GM12801 (cell line): ENCODE results near the gene KLHL11.

Source experiments
- TF ChIP-seq, protein P1 (sequence below): IDR thresholded peaks from one replicate; pipeline ENCODE4 v1.5.1; 2011; ENCODE audit warnings: control low read depth; ENCODE audit not compliant: insufficient read length; ENCODE audit errors: extremely low read depth

Gene KLHL11

DNA sequence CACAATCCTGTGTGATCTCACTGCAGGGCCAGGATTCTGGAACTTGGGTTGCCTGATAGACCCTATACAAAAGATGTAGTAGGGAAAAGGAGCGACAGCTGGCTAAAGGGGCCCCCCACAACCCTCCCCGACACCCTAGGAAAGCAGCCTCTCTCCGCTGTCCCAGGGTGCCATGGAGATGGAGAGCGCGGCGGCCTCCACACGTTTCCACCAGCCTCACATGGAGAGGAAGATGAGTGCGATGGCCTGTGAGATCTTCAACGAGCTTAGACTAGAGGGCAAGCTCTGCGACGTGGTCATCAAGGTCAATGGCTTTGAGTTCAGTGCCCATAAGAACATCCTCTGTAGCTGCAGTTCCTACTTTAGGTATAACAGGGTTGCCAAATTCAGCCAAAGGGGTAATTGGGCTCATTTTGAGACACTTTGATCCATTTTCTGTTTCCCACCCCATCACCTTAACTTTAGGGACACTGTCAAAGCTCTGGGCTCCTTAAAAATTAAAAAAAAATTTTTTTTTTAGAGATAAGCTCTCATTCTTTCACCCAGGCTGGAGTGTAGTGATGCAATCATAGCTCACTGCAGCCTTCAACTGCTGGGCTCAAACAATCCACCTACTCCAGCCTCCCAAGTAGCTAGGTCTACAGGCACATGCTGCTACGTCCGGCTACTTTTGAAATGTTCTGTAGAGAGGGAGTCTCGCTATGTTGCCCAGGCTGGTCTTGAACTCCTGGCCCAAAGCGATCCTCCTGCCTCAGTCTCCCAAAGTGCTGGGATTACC, 27.3 kb downstream of the KLHL11 start, which contains the start of gene KLHL10:
Gene KLHL10, plus strand, starts transcription at position 65 of the 778 bp plus-strand sequence. Its CDS starts 108 bp downstream, at position 173.
- TF ChIP-seq, protein P1, sequence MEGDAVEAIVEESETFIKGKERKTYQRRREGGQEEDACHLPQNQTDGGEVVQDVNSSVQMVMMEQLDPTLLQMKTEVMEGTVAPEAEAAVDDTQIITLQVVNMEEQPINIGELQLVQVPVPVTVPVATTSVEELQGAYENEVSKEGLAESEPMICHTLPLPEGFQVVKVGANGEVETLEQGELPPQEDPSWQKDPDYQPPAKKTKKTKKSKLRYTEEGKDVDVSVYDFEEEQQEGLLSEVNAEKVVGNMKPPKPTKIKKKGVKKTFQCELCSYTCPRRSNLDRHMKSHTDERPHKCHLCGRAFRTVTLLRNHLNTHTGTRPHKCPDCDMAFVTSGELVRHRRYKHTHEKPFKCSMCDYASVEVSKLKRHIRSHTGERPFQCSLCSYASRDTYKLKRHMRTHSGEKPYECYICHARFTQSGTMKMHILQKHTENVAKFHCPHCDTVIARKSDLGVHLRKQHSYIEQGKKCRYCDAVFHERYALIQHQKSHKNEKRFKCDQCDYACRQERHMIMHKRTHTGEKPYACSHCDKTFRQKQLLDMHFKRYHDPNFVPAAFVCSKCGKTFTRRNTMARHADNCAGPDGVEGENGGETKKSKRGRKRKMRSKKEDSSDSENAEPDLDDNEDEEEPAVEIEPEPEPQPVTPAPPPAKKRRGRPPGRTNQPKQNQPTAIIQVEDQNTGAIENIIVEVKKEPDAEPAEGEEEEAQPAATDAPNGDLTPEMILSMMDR, result no peak

DNA sequence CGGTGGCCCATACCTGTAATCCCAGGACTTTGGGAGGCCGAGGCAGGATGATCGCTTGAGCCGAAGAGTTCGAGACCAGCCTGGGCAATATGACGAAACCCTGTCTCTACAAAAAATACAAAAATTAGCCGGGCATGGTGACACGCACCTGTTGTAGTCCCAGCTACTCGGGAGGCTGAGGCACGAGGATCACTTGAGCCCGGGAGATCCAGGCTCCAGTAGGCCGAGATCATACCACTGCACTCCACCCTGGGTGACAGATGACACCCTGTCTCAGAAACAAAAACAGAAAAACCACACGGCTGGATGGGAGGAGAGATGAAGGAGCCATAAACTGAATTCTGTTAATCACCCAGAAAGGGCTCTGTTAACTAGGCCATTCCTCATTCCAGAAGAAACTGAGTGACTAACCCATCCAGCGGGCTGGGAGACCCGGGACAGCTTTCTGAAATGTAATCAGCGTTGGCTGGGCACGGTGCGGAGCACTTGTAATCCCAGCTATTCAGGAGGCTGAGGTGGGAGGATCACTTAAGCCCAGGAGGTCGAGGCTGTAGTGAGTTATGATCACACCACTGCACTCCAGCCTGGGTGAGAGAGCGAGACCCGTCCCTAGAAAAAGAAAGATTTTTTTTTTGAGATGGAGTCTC, 28.6 kb downstream of the KLHL11 start:
- TF ChIP-seq, protein P1, result no peak

DNA sequence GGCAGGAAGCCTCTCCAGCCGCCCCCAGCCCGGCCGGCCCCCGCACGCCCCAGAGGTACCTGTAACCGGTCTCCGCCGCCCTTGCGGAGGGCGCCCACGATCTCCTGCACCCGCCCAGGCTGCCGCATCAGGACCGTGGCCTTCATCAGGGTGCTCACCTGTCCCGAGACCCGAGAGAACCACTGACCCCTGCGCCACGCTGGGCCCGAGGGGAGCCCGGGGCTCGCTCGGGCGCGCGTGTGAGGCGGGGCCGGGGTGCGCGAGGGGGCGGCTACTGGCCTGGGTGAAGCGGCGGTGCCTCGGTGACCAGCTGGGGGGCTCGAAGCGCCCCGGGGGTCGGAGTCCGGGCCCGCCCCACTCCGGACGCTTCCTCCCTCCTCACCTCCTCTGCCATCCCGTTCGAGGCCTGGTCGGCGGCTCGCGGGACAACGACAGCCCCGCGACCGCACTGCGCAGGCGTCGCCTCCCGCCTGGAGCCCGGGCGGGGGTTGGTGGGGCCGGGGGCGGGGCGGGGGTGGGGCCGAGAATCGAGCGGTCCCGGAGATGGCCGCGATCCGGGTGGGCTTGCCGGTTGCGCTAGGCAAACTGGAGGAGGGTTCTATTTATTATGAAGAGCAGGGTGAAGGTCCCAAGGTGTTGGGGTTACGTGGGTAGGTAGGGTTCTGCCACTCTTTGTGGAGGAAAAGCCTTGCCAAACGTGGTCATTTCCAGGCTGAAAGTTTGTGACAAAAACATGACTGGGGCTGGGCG, 29.2 kb downstream of the KLHL11 start, which contains the start of gene NT5C3B:
Gene NT5C3B, minus strand, starts transcription at position 433 of the 750 bp plus-strand sequence. Its CDS starts 39 bp downstream, at position 394.
- TF ChIP-seq, protein P1, result no peak

DNA sequence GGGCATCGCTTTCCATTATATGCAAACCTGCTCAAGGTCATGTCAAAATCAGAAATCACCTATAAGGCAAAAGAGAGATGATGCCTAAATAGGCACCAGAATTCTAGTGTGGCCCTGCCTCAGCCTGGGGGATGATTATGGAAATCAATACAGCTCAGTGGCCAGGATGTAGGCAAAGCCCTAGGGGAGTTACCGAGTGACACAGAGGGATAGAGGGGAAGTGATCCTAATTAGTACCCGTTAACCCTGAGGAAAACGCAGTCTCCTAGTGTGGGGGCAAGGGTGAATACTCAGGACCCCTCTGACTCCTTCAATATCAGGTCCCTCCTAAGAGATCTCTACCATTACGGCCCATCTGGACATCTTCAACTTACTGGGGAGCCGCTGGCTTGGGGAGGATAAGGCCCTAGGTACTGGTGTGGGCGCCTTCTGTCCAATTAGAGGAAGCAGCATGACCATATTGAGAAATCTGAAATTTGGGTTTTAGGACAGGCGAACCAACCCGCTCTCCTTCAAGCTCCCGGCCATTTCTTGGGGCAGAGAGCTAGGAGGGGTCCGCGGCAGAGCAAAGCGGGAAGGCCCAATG, 29.9 kb downstream of the KLHL11 start:
- TF ChIP-seq, protein P1, result no peak

DNA sequence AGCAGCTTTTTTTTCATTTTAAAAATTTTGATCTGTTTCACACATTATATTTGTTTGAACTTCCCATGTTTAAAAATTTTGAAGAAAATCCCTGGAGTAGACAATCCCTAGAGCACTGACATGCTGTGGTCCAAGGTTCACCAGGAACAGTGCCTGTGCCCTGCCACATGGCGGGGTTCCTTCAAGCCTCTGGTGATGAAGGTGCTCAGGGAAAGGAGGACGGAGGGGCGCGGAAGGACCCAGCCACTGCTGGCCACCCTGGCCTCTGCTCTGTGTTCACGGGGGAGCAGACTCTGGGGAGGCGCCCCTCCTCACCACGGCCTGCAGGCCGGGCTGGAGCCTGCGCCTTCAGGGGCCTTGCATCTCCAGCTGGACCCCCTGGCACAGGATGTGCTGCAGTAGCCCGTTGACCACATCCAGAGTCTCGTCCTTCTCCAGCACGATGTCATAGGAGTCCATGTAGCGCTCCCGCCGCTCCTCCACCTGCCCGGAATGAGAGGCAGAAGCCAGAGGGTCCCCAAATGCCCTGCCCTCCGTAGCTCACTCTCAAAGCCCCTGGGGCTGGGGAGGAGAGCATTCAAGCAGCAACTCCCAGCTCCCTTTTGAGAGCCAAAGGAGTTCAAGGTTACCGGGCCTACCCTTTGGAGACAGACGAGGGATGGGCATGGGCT, 39.9 kb downstream of the KLHL11 start:
- TF ChIP-seq, protein P1, result no peak

DNA sequence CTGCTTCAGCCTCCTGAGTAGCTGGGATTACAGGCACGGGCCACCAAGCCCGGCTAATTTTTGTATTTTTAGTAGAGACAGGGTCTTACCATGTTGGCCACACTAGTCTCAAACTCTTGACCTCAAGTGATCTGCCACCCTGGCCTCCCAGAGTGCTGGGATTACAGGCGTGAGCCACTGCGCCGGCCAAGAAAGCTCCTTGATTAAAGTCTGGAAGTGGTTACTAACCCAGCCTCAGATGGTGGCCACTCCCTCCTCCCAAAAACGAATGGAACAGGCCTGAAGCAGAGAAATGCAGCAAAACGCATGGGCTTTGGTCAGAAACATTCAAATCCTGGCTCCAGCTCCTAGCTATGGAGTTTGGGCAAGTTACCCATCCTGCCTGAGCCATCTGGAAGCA, 41.1 kb downstream of the KLHL11 start:
- TF ChIP-seq, protein P1, result no peak
